Limb (tissue), 2 donors: ENCODE data around the gene DDX10.

Experiments
- DNase-seq, 2 donors: peaks; one replicate each; pipeline ENCODE4 v3.0.0-alpha.2; 2016; ENCODE audit errors: extremely low spot score in 2 of 2

The DDX10 gene

GRCh38 chr11:108906329-108906728, 241.5 kb downstream of the DDX10 start:
- no peak for DNase-seq

GRCh38 chr11:108906826-108907225, 242.0 kb downstream of the DDX10 start:
- DNase-seq: no peak

GRCh38 chr11:108909041-108909440, 244.2 kb downstream of the DDX10 start:
- DNase-seq: no peak

GRCh38 chr11:108909921-108910320, 245.1 kb downstream of the DDX10 start:
- DNase-seq: no peak

- no peak for DNase-seq
Measured at GRCh38 chr11:108912581-108912980, 247.7 kb downstream of the DDX10 start.

- DNase-seq: no peak
Measured at GRCh38 chr11:108913204-108913603, 248.3 kb downstream of the DDX10 start.

- no peak for DNase-seq
Measured at GRCh38 chr11:108914211-108914610, 249.3 kb downstream of the DDX10 start.

- no peak for DNase-seq
Measured at GRCh38 chr11:108914981-108915380, 250.1 kb downstream of the DDX10 start.

- DNase-seq: no peak
Measured at GRCh38 chr11:108915666-108916065, 250.8 kb downstream of the DDX10 start.

GRCh38 chr11:108916290-108916689, 251.4 kb downstream of the DDX10 start:
- no peak for DNase-seq

- no peak for DNase-seq
Measured at GRCh38 chr11:108916935-108917334, 252.1 kb downstream of the DDX10 start.

- no peak for DNase-seq
Measured at GRCh38 chr11:108921211-108921610, 256.3 kb downstream of the DDX10 start.

GRCh38 chr11:108922241-108922640, 257.4 kb downstream of the DDX10 start:
- no peak for DNase-seq

- DNase-seq: no peak
Measured at GRCh38 chr11:108923413-108923812, 258.5 kb downstream of the DDX10 start.

GRCh38 chr11:108926171-108926840, 261.4 kb downstream of the DDX10 start:
- DNase-seq: no peak

- DNase-seq: no peak
Measured at GRCh38 chr11:108926841-108927577, 262.1 kb downstream of the DDX10 start.

GRCh38 chr11:108927791-108928545, 263.1 kb downstream of the DDX10 start:
- no peak for DNase-seq

GRCh38 chr11:108929241-108929640, 264.4 kb downstream of the DDX10 start:
- DNase-seq: no peak

GRCh38 chr11:108931168-108931567, 266.3 kb downstream of the DDX10 start:
- DNase-seq: no peak

GRCh38 chr11:108933630-108934029, 268.8 kb downstream of the DDX10 start:
- DNase-seq: no peak

GRCh38 chr11:108934289-108934688, 269.4 kb downstream of the DDX10 start:
- no peak for DNase-seq

GRCh38 chr11:108934696-108935095, 269.8 kb downstream of the DDX10 start:
- no peak for DNase-seq
